Measurements from ENCODE around the gene MCL1.
"Not testable (repeated sequence)": the region's sequence is repeated elsewhere in the genome, so short reads cannot be mapped to it uniquely, and the experiment has no call there.

DNA sequence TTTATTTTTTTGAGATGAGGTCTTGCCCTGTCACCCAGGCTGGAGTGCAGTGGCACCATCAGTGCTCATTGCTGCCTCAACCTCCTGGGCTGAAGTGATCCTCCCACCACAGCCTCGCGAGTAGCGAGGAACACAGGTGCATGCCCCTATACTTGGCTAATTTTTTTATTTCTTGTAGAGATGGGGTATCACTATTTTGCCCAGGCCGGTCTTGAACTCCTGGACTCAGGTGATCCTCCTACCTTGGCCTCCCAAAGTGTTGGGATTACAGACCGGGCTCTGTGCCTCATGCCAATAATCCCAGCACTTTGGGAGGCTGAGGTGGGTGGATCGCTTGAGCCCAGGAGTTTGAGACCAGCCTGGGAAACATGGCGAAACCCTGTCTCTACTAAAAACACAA, 2.0 kb upstream of the MCL1 start:
- not testable (repeated sequence) for TF ChIP-seq EZH2 (IDR thresholded peaks at IDR 0.05; ENCODE audit: low read depth)
- TF ChIP-seq, protein P1, sequence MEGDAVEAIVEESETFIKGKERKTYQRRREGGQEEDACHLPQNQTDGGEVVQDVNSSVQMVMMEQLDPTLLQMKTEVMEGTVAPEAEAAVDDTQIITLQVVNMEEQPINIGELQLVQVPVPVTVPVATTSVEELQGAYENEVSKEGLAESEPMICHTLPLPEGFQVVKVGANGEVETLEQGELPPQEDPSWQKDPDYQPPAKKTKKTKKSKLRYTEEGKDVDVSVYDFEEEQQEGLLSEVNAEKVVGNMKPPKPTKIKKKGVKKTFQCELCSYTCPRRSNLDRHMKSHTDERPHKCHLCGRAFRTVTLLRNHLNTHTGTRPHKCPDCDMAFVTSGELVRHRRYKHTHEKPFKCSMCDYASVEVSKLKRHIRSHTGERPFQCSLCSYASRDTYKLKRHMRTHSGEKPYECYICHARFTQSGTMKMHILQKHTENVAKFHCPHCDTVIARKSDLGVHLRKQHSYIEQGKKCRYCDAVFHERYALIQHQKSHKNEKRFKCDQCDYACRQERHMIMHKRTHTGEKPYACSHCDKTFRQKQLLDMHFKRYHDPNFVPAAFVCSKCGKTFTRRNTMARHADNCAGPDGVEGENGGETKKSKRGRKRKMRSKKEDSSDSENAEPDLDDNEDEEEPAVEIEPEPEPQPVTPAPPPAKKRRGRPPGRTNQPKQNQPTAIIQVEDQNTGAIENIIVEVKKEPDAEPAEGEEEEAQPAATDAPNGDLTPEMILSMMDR (conservative IDR thresholded peaks at IDR 0.05) = not testable (repeated sequence)
